K562 (cell line): ENCODE results near the gene ECSCR. TPM values are rescaled to one million over a fixed set of nuclear protein-coding genes. Genes with fewer than 3 reads are reported as not detected.

Experiments
- ATAC-seq: fragments of 200-7000 bp; cut with Tn5 transposase; 3 replicates; pipeline ENCODE4 v1.9.1; 2020; ENCODE audit warnings: moderate library complexity
- BruUV-seq: library from RNA; stranded (reverse); fragments of 400-500 nt; replicated peaks from 2 replicates; lab custom pipeline; 2021; lab: Mats Ljungman, UMichigan
- CTCF ChIA-PET: fragments of 300-600 bp; formaldehyde crosslinking; extraction: SDS; loops from one replicate; lab custom pipeline; 2021; ENCODE audit warnings: low intra/inter-chr PET ratio; lab: Yijun Ruan, JAX
- POLR2A ChIA-PET: fragments of 300-600, 350-650 bp; sonication (Branson Sonifier 250); formaldehyde crosslinking; extraction: SDS; loops from one replicate; lab custom pipeline; 2021; ENCODE audit warnings: antibody characterized with exemption, inconsistent platforms; lab: Yijun Ruan, JAX
- DNase-seq, 4 experiments: peaks; one replicate each; pipeline versions ENCODE4 v3.0.0 to v3.0.0-alpha.2; 2011 to 2018; ENCODE audit warnings: low spot score in 3 of 4, mixed read lengths in 3 of 4; ENCODE audit errors: extremely low read depth in 1 of 4
- FAIRE-seq: peaks from 2 replicates; lab custom pipeline; 2011; peaks lifted over from hg19 to GRCh38; lab: Jason Lieb, UNC
- H2AFZ ChIP-seq: 2 replicates; pipeline ENCODE4 v1.6.0; 2011; ENCODE audit warnings: low read depth, low read length, control low read depth, inconsistent platforms
- H3K27ac ChIP-seq: fragments of 200-600 bp; 3 replicates; pipeline ENCODE4 v1.8.0; 2011; ENCODE audit warnings: low read depth, mild to moderate bottlenecking, control low read depth, inconsistent platforms, low read length, moderate library complexity, mixed read lengths; ENCODE audit errors: extremely low read depth
- H3K27me3 ChIP-seq, 2 experiments: fragments of 300-600 bp in 1 of 2; 2 replicates in 1 of 2; 3 replicates in 1 of 2; pipeline versions ENCODE4 v1.6.0 to v1.8.0; 2011; ENCODE audit warnings: inconsistent platforms in 2 of 2, low read length in 2 of 2, mild to moderate bottlenecking in 1 of 2, mixed read lengths in 1 of 2, moderate library complexity in 1 of 2; ENCODE audit not compliant: control insufficient read depth in 2 of 2, insufficient read depth in 2 of 2
- H3K36me3 ChIP-seq: fragments of 300-600 bp; 3 replicates; pipeline ENCODE4 v1.8.0; 2011; ENCODE audit warnings: mild to moderate bottlenecking, low read length, inconsistent platforms; ENCODE audit not compliant: control insufficient read depth, insufficient read depth
- H3K4me1 ChIP-seq, 2 experiments: fragments of 200-600 bp in 1 of 2; replicated peaks in 1 of 2; 2 replicates in 1 of 2; 3 replicates in 1 of 2; pipeline versions ENCODE4 v1.5.1 to v1.8.0; 2011; ENCODE audit warnings: inconsistent platforms in 2 of 2, low read length in 2 of 2, mild to moderate bottlenecking in 1 of 2, mixed read lengths in 1 of 2, moderate library complexity in 1 of 2; ENCODE audit not compliant: control insufficient read depth in 2 of 2, insufficient read depth in 2 of 2
- H3K4me2 ChIP-seq: 2 replicates; pipeline ENCODE4 v1.6.1; 2011; ENCODE audit warnings: low read length, control low read depth, inconsistent platforms, mixed read lengths; ENCODE audit not compliant: insufficient read depth
- H3K4me3 ChIP-seq: fragments of 200-600 bp; sonication (generic), shearing (Covaris generic); 2 replicates; pipeline ENCODE4 v1.5.1; 2016; ENCODE audit warnings: control low read depth, inconsistent platforms
- H3K79me2 ChIP-seq: fragments of 200-600 bp; 3 replicates; pipeline ENCODE4 v1.8.0; 2011; ENCODE audit warnings: low read length, inconsistent platforms; ENCODE audit not compliant: control insufficient read depth, insufficient read depth
- H3K9ac ChIP-seq, 2 experiments: 2 replicates each; pipeline versions ENCODE4 v1.6.0 to v1.6.1; 2011; ENCODE audit warnings: low read depth in 2 of 2, low read length in 2 of 2, control low read depth in 1 of 2, inconsistent platforms in 1 of 2, mild to moderate bottlenecking in 1 of 2, mixed read lengths in 1 of 2; ENCODE audit not compliant: insufficient read depth in 1 of 2
- H3K9me1 ChIP-seq: one replicate; pipeline ENCODE4 v1.6.0; 2011; ENCODE audit warnings: inconsistent platforms, mild to moderate bottlenecking, low read length, moderate library complexity; ENCODE audit not compliant: control insufficient read depth, insufficient read depth
- H3K9me3 ChIP-seq: replicated peaks from 2 replicates; pipeline ENCODE4 v1.5.1; 2011; ENCODE audit warnings: low read depth, low read length, inconsistent platforms; ENCODE audit not compliant: control insufficient read depth, insufficient read depth
- H4K20me1 ChIP-seq: replicated peaks from 2 replicates; pipeline ENCODE4 v1.6.1; 2011; ENCODE audit warnings: low read length, inconsistent platforms, mixed read lengths; ENCODE audit not compliant: control insufficient read depth, insufficient read depth
- ARHGAP35 ChIP-seq: fragments of 450-650 bp; IDR thresholded peaks from 2 replicates; pipeline ENCODE4 v1.6.1; 2018; ENCODE audit not compliant: partially characterized antibody
- CCAR2 ChIP-seq: fragments of 200-400 bp; formaldehyde crosslinking; IDR thresholded peaks from 2 replicates; pipeline ENCODE4 v1.6.1; 2017; ENCODE audit warnings: mild to moderate bottlenecking, low read depth, low read length
- KAT7 ChIP-seq: sonication (generic); formaldehyde crosslinking; IDR thresholded peaks from 2 replicates; pipeline ENCODE4 v1.8.0; 2022; ENCODE audit warnings: missing genetic modification reagents, mild to moderate bottlenecking, borderline replicate concordance
- KDM5B ChIP-seq: fragments of 200-600 bp; sonication (generic); IDR thresholded peaks from 2 replicates; pipeline ENCODE4 v1.6.1; 2012; ENCODE audit warnings: low read depth, mild to moderate bottlenecking, moderate library complexity, low read length, control low read depth, inconsistent platforms; ENCODE audit not compliant: insufficient replicate concordance
- KLF1 ChIP-seq: fragments of 450-650 bp; IDR thresholded peaks from 2 replicates; pipeline ENCODE4 v1.6.1; 2016; ENCODE audit warnings: missing genetic modification characterization, missing compliant biosample characterization
- NFIX ChIP-seq: fragments of 250-450 bp; sonication (Bioruptor Pico); IDR thresholded peaks from 2 replicates; pipeline ENCODE4 v1.4.0; 2020; ENCODE audit warnings: low read depth, mild to moderate bottlenecking, moderate library complexity
- PRMT5 ChIP-seq: sonication (generic); formaldehyde crosslinking; IDR thresholded peaks from 2 replicates; pipeline ENCODE4 v1.5.0; 2020; ENCODE audit warnings: missing genetic modification reagents
- SIN3B ChIP-seq: fragments of 450-650 bp; IDR thresholded peaks from 2 replicates; pipeline ENCODE4 v1.6.1; 2017; ENCODE audit warnings: low read depth, mild to moderate bottlenecking, moderate library complexity
- SMC3 ChIP-seq: conservative IDR thresholded peaks from 2 replicates; pipeline ENCODE4 v1.6.1; 2011; ENCODE audit warnings: low read depth, low read length, improper control_type of control experiment; ENCODE audit not compliant: insufficient read depth
- STAT5B ChIP-seq: fragments of 250-450 bp; sonication (Bioruptor Pico); IDR thresholded peaks from 2 replicates; pipeline ENCODE4 v1.8.0; 2021; ENCODE audit warnings: mild to moderate bottlenecking, inconsistent platforms
- TEAD4 ChIP-seq, 2 experiments: sonication (generic) in 1 of 2; formaldehyde crosslinking in 1 of 2; IDR thresholded peaks; 2 replicates each; pipeline versions ENCODE4 v1.6.1 to v1.8.0; 2012 to 2022; ENCODE audit warnings: borderline replicate concordance in 1 of 2, inconsistent platforms in 1 of 2, low read length in 1 of 2, mild to moderate bottlenecking in 1 of 2, missing genetic modification reagents in 1 of 2
- ZNF586 ChIP-seq: fragments of 450-650 bp; formaldehyde crosslinking; conservative IDR thresholded peaks from 2 replicates; pipeline ENCODE4 v1.4.0; 2020; ENCODE audit warnings: mild to moderate bottlenecking, moderate library complexity
- WGBS: fragments of 100-300 bp; shearing (Covaris generic); methylation state at CpG from one replicate; pipeline ENCODE4 v1.1.6; 2016; ENCODE audit warnings: low coverage, mixed read lengths; ENCODE audit not compliant: insufficient coverage; ENCODE audit errors: missing lambda C conversion rate; 5-methylcytosine and 5-hydroxymethylcytosine counted together
- in situ Hi-C: fragments of 300-500 bp; cut with MboI; formaldehyde crosslinking; loops from 4 replicates; pipeline ENCODE4 v1.15.0; 2018; ENCODE audit warnings: inconsistent platforms, mixed read lengths
- intact Hi-C: fragments of 100-400 bp; cut with micrococcal nuclease; formaldehyde crosslinking; loops from 2 replicates; pipeline ENCODE4 v1.14.2; 2022
- polyA plus RNA-seq, 8 experiments: library from polyadenylated mRNA; depleted of rRNA in 4 of 8; stranded (reverse) in 5 of 8; unstranded in 3 of 8; fragments of >200 nt; fragmentation: Nextera tagmentation in 2 of 8; fragmentation: Illumina TruSeq in 1 of 8; extraction: Ambion mirVana in 2 of 8; extraction: Trizol in 1 of 8; gene quantifications; 2 replicates each; pipeline versions ENCODE4 v1.2.1 to v1.2.3, GENCODE V29; 2011 to 2014; ENCODE audit warnings: inconsistent platforms in 1 of 8, missing spikeins in 1 of 8
- total RNA-seq, 7 experiments: library from RNA; depleted of rRNA in 6 of 7; stranded (reverse); fragments of >200 nt in 6 of 7; fragmentation: Illumina TruSeq in 2 of 7; extraction: Trizol in 2 of 7; gene quantifications; 2 replicates each; pipeline versions ENCODE4 v1.2.1 to v1.2.3, GENCODE V29; 2011 to 2021; ENCODE audit warnings: low replicate concordance in 1 of 7
- TF ChIP-seq, protein P1 (sequence below): fragments of 250-450 bp; sonication (Bioruptor Pico); IDR thresholded peaks from 2 replicates; pipeline ENCODE4 v1.8.0; 2021; ENCODE audit warnings: mild to moderate bottlenecking, moderate library complexity
- TF ChIP-seq, protein P2 (sequence below), 2 experiments: fragments of 450-650 bp in 1 of 2; sonication (generic) in 1 of 2; formaldehyde crosslinking; conservative IDR thresholded peaks; 2 replicates each; pipeline versions ENCODE4 v1.4.0 to v1.8.1; 2020 to 2022; ENCODE audit warnings: mild to moderate bottlenecking in 1 of 2, missing genetic modification reagents in 1 of 2
- TF ChIP-seq, protein P3 (sequence below): sonication (generic); formaldehyde crosslinking; IDR thresholded peaks from 2 replicates; pipeline ENCODE4 v1.8.1; 2022; ENCODE audit warnings: missing genetic modification reagents
- TF ChIP-seq, protein P4 (sequence below): fragments of 450-650 bp; IDR thresholded peaks from 2 replicates; pipeline ENCODE4 v1.6.1; 2016; ENCODE audit warnings: missing biosample characterization, missing genetic modification characterization

Gene ECSCR
- total and polyA plus RNA-seq, 9 of the 15 experiments (the other 6 are each of a cell fraction or from before 2014, with no cell fraction given): 0.10 to 0.25 (median 0.13) TPM; not detected in 6

DNA sequence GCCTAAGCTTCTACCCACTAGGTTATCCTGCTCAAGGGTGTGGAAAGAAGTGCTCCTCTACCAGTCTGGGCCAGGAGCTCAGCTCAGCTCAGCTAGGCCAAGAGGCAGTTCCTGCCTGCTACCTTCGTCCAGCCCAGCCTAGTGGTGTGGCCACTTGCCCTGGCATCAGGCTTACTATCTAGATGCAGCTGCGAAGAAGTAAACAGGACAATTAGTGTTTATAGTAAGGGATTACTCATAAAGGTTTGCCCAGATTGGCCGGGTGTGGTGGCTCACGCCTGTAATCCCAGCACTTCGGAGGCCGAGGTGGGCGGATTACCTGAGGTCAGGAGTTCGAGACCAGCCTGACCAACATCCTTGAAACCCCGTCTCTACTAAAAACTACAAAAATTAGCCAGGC, 45.9 kb downstream of the ECSCR start:
- TF ChIP-seq SMC3: no peak
- TF ChIP-seq, protein P1, sequence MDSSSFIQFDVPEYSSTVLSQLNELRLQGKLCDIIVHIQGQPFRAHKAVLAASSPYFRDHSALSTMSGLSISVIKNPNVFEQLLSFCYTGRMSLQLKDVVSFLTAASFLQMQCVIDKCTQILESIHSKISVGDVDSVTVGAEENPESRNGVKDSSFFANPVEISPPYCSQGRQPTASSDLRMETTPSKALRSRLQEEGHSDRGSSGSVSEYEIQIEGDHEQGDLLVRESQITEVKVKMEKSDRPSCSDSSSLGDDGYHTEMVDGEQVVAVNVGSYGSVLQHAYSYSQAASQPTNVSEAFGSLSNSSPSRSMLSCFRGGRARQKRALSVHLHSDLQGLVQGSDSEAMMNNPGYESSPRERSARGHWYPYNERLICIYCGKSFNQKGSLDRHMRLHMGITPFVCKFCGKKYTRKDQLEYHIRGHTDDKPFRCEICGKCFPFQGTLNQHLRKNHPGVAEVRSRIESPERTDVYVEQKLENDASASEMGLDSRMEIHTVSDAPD (CRISPR knock-in tag): no peak
- TF ChIP-seq, protein P2, sequence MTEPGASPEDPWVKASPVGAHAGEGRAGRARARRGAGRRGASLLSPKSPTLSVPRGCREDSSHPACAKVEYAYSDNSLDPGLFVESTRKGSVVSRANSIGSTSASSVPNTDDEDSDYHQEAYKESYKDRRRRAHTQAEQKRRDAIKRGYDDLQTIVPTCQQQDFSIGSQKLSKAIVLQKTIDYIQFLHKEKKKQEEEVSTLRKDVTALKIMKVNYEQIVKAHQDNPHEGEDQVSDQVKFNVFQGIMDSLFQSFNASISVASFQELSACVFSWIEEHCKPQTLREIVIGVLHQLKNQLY (CRISPR knock-in tag; conservative IDR thresholded peaks at IDR 0.05): no peak
- no peak for TF ChIP-seq KDM5B
- TF ChIP-seq KLF1: no peak
- no peak for TF ChIP-seq TEAD4 (IDR thresholded peaks at IDR 0.05; ENCODE audit: low read length)
- TF ChIP-seq TEAD4 (CRISPR knock-in tag; IDR thresholded peaks at IDR 0.05; ENCODE audit: borderline replicate concordance): no peak
- TF ChIP-seq ZNF586: no peak
- TF ChIP-seq NFIX (CRISPR knock-in tag): no peak
- no peak for TF ChIP-seq ARHGAP35
- no peak for TF ChIP-seq PRMT5
- no peak for TF ChIP-seq KAT7 (CRISPR knock-in tag)
- TF ChIP-seq, protein P3, sequence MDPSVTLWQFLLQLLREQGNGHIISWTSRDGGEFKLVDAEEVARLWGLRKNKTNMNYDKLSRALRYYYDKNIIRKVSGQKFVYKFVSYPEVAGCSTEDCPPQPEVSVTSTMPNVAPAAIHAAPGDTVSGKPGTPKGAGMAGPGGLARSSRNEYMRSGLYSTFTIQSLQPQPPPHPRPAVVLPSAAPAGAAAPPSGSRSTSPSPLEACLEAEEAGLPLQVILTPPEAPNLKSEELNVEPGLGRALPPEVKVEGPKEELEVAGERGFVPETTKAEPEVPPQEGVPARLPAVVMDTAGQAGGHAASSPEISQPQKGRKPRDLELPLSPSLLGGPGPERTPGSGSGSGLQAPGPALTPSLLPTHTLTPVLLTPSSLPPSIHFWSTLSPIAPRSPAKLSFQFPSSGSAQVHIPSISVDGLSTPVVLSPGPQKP (CRISPR knock-in tag): no peak
- no peak for TF ChIP-seq STAT5B (CRISPR knock-in tag)
- TF ChIP-seq SIN3B: no peak
- TF ChIP-seq, protein P4, sequence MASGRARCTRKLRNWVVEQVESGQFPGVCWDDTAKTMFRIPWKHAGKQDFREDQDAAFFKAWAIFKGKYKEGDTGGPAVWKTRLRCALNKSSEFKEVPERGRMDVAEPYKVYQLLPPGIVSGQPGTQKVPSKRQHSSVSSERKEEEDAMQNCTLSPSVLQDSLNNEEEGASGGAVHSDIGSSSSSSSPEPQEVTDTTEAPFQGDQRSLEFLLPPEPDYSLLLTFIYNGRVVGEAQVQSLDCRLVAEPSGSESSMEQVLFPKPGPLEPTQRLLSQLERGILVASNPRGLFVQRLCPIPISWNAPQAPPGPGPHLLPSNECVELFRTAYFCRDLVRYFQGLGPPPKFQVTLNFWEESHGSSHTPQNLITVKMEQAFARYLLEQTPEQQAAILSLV (tag): no peak
- TF ChIP-seq CCAR2: no peak
- peak; percentile 26; the same call in 2 of the 3 replicates for ATAC-seq
- Histone ChIP-seq H3K27ac (no peak overlapping the region), H3K4me2 (no peak overlapping the region), H3K9me3 (no peaks in the 10 kb centered on the region), H3K9ac (0 out of 4 replicates have a peak overlapping the region, but pooled peaks of 1 of the 2 experiments have one; percentile 0), H4K20me1 (no peaks in the 10 kb centered on the region), H3K4me1 (peaks cover 4 to 13% of the 10 kb centered on the region in 2 experiments), H2AFZ (no peak overlapping the region), H3K27me3 (no peaks in the 10 kb centered on the region), H3K4me3 (no peak overlapping the region), H3K9me1 (no peaks in the 10 kb centered on the region), H3K36me3 (no peaks in the 10 kb centered on the region), H3K79me2 (no peaks in the 10 kb centered on the region)
- DNase-seq: no peak
- ChIA-PET CTCF (no interaction called here), POLR2A (interaction anchor here (0.7 to 1.9 kb wide), 2 partner anchors 23 to 73 kb away, joined by 3 to 6 read pairs; partner anchors contain the start of gene DNAJC18)
- WGBS: 76% methylated on average over 9 of the region's 9 CpGs
- in situ Hi-C loops: loop anchor here (10.0 kb wide), 1 partner anchor 348 kb away; no protein-coding TSS in a partner anchor
- no peak for FAIRE-seq
- BruUV-seq: no TSS peak
- intact Hi-C loops: loop anchor here (5.0 kb wide), 1 partner anchor 129 kb away; no protein-coding TSS in a partner anchor
